ENCODE data around the gene POLDIP3.
"Not testable (repeated sequence)": the region's sequence is repeated elsewhere in the genome, so short reads cannot be mapped to it uniquely, and the experiment has no call there.

The POLDIP3 gene

DNA sequence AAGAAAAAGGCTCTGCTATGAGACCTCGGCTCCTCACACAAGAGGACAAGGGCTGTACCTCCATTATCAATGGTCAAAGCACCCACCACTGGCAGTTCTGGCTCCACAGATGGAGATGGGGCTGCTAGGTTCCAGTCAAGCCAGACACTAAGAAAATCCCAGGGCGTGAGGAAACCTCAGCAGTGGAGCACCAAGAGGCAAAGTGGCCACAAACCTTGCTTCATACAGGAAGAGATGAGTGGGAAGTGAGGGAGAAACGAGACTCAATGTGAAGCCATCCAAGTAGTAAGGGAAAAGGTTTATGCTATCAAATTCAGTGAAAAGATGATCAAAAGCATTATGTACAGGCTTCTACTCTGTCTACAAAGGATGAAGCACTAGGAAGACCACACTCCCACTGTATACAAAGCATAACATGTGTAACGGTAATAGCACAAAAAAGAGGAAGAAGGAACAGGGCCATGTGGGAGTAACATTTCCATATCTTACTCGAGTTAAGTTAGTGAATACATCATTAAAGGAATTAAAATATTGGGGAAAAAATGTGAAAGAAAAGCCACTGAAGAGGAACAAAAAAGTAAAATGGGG lies 27.0 kb downstream of the POLDIP3 start:
- no peak for DNase-seq (ENCODE audit: low read depth in 1 of 2, low spot score in 1 of 2)

DNA sequence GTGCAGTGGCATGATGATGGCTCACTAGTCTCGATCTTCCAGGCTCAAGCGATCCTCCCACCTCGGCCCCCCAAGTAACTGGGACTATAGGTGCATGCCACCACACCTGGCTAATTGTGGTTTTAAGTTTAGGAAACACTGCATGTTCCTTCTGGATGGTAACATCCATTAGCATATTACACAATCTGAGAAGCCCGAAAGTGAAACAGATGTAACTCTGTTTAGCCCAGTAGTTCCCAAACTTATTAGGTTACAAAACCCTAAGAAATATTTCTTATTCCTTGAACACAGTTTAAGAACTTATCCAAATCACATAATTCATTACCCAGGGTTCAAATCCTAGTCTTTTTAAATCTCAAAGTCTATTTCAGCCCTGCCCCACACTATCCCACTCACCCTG lies 28.3 kb downstream of the POLDIP3 start:
- DNase-seq (ENCODE audit: low read depth in 1 of 2, low spot score in 1 of 2) = no peak

DNA sequence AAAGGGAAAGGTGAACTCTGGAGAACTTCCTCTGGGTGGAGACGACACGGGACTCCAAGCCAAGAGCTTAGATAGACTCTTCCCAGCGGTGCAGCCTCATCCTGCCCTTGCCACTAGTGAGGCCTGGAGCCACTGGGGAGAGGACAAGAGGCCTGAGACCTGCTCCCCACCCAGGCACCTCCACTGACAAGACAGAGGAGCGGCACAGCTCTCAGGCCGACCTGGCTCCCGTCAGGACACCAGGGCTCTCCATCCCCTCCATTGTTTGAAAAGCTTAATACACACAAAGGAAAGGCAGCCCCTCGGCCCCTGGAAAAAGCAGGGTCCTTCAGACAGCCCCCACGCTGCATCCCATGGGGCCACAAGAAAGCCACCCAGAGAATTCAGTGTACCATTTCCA lies 29.6 kb downstream of the POLDIP3 start:
- no peak for DNase-seq (ENCODE audit: low read depth in 1 of 2, low spot score in 1 of 2)

DNA sequence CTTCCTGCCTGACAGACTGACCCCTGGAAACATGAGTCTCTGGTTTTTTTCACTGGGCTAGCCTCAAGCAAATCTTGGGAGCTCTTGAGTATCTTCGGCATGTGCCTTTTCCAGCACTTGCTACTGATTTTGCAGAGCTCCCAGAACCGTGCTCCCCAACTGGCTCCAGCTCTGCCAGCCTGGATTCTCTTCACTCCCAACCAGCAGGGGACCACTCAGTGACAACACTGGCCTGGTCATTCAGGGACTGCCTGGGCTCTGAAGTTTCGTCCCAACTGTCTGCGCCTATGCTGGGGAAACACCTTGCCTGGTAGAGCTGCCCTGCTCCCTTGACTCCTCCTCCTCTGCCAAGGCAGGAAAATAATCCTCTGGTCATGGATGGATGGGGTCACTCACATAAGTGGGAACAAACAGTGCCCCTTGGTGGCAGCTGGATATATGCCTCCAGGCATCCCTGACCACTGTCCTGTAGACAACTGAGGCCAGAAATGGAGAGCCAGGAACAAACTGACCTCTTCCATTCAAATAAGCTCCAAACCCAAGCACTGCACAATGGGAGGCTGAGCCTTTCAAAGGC lies 30.2 kb downstream of the POLDIP3 start:
- no peak for DNase-seq (ENCODE audit: low read depth in 1 of 2, low spot score in 1 of 2)

DNA sequence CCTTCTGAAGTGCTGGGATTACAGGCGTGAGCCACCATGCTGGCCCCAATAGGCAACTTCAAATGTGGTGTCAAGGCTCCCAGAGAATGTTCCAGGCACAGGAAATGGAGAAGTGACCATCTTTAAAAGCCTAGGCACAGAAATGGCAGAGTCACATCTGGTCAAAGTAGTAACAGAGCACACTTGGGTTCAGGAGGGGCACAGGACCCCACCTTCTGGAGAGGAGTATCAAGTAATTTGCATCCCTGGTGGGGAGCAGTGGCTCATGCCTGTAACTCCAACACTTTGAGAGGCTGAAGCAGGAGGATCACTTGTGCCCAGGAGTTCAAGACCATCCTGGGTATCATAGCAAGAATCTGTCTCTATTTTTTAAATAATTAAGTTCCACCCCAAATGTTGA lies 31.7 kb downstream of the POLDIP3 start:
- no peak for DNase-seq (ENCODE audit: low read depth in 1 of 2, low spot score in 1 of 2)

DNA sequence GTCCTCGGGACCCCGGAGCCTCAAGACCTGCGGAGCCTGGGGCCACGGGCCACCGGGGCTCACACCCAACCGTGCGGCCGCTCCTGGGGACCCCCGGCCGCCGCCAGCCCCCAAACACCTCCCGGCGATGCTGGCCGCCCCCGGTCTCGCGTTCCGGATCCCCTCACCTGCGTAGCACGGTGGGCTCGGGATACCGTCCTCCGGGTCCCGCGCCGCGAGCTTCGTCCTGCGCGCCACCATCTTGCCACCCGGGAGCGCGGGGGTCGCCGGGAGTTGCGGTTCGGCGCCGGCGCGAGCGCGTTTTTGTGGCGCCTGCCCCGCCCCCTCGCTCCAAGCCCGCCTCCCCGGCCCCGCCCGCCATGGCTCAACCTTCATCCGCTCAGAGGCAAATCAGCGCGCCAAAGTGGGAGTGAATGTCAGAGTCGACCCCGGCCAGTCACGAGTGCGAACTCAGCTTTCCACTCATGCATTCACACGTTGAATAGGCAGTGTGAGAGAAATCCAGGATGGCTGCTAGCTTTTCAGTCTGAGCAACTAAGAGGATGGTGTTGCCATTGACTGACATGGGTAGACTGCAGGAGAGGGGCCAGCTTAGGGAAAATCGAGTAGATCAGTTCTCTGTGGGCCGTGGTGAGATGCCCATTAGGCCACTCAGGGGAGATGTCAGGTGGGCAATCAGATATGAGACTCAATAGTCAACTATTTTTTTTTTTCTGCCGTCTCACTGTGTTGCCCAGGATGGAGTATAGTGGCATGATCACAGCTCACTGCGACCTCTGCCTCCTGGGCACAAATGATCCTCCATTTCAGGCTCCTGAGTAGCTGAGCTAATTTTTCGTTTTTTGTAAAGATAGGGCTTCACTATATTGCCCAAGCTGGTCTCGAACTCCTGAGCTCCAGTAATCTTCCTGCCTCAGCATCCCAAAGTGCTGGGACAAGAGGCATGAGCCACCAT lies 32.6 kb downstream of the POLDIP3 start:
- DNase-seq (ENCODE audit: low read depth in 1 of 2, low spot score in 1 of 2) = peak; percentile 77 to 81

DNA sequence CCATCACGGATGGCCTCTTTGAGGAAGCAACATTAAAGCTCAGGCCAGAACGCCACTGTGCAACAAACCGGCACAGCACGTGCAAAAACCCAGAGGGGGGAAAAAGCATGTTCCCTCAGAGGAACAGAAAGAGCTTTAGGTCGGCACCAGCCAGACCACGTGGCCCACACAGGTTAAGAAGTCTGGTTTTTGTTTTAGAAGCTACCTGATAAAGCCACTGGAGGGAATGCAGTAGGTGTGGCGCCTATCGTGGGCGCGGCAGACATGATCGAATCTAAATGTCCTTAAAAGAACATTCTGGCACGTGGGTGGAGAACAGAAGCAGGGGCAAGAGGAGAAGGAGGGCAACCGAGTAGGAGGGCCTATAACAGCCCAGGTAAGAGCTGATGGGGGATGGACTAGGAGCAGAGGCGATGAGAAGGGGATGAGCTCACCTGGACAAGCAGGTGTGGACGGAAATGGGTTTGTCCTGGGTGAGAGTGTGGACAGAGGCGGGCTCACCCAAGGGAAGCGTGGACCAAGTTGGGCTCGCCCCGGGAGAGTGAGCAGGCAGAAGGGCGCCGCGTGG lies 33.4 kb downstream of the POLDIP3 start:
- not testable (repeated sequence) for DNase-seq (ENCODE audit: low read depth in 1 of 2, low spot score in 1 of 2)

DNA sequence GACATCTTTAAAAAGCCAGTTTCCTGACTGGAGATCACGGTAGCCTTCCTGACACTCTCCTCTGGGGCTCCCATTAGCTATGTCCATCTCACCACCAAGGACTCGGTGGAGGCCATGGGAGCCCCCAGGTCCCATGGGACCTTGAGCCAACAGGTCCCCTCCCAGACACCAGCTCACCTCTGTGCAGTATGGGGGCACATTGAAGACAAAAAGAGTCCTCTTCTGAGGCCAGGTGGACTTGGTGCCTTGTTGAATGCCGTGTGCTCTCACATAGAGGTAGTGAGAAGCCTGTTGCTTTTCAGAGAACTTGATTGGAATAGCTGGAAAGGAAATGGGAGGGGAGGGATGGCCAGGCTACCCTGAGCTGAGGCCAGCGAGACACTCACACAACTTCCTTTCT lies 34.6 kb downstream of the POLDIP3 start:
- not testable (repeated sequence) for DNase-seq (ENCODE audit: low read depth in 1 of 2, low spot score in 1 of 2)

DNA sequence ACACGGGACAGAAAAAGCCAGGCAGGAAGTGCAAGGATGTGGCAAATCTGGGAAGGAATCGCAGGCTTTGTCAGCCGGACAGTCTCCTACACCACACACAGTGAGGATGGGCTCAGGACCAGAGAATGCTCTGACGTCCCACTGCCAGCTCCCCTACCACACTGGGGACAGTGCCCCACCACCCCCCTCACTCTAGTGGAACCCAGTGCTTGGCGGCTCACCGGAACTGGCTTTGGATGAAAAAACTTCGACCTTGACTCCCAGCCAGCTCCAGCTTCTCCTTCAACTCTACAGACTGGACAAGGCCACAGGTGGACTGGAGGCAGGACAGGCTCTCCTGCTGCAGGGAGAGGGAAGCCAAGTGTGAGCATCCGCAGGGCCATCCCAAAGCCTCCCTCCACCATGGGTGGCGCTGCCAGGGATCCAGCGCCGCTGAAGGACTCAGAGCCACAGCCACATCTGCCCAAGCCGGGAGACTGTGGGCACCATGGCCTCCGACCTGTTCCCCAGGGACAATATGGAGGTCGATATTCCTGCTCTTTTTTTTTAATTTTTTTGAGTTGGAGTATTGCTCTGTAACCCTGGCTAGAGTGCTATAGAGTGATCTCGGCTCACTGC lies 37.0 kb downstream of the POLDIP3 start:
- no peak for DNase-seq (ENCODE audit: low read depth in 1 of 2, low spot score in 1 of 2)

DNA sequence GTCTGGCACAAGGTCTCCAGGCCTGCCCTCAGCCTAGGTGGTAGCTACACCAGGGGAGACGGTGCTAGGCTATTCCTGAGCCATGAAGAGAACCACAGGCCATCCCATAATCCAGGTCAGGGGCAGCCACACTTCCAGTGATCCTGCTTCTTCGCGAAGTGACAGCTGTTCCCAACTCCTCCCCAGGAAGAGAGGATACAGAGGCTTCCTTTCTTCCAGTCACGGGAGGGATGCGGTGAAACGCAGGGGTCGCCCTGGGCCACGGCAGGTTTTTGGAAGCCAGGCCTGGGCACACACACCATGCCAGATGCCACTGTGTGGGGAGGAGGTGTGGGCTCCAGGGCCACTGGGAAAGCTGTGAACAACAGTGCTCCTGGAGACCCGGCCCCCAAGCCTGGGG lies 37.5 kb downstream of the POLDIP3 start:
- DNase-seq (ENCODE audit: low read depth in 1 of 2, low spot score in 1 of 2) = not testable (repeated sequence)

DNA sequence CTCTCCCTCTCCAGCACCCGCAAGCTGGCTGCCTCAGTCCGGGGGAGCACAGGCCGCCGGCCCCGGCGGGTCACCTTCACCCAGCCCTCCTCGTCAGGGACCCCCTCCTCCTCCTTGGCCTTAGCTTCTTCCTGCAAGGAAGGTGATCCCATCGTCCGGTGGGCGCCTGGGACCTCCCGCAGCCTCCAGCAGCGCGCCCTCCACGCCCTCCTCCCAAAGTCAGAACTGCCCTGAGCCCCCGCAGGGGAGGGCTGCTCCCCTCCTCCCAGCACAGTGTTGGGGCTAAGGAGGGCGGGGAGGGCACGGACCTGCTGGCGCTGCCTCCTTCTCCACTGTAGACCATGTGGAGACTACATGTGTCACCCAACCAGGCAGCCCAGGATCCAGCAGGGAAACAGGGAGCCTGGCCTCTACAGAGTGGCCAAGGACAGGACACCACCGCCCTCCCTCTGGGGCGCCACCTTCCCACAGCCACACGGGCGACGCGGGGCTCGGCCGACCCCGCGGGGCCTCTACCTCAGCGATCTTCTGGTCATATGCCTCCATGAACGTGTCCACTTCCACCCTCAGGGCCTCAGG lies 38.6 kb downstream of the POLDIP3 start:
- DNase-seq (ENCODE audit: low read depth in 1 of 2, low spot score in 1 of 2) = not testable (repeated sequence)

DNA sequence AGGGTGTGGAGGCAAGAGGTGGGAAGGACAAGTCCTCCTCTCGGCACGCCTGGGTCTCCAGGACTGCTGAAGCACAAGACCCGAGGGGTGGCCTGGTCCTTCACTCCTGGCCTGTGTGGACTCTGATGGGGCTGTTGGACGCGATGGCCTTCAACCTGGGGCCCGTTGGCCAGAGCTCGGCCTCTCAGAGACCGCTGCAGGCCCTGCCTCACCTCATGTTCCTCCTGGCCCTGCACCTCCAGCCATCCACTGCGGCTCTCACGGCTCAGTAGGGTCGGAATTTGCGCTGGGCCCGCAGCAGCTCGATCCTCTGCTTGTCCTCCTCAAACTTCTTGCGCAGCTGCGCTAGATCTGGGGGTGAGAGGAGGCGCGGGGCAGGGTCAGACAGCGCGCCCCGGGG lies 40.2 kb downstream of the POLDIP3 start:
- DNase-seq (ENCODE audit: low read depth in 1 of 2, low spot score in 1 of 2) = not testable (repeated sequence)

DNA sequence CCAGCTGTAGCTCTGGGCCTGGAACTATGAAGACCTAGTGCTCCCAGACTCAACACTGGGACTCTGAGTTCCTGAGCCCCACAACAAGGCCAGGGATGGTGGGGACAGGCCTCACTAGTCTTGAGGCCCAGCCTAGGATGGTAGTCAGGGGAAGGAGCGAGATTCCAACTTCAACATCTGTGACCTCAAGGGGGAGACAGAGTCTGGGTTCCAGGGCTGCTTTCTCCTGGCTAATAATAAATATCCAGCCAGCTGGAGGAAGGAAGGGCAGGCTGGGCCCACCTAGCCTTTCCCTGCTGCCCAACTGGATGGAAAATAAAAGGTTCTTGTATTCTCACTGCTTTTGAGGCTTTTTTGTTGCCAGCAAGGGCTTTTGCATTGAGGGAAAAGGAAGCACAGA lies 40.6 kb downstream of the POLDIP3 start:
- not testable (repeated sequence) for DNase-seq (ENCODE audit: low read depth in 1 of 2, low spot score in 1 of 2)

DNA sequence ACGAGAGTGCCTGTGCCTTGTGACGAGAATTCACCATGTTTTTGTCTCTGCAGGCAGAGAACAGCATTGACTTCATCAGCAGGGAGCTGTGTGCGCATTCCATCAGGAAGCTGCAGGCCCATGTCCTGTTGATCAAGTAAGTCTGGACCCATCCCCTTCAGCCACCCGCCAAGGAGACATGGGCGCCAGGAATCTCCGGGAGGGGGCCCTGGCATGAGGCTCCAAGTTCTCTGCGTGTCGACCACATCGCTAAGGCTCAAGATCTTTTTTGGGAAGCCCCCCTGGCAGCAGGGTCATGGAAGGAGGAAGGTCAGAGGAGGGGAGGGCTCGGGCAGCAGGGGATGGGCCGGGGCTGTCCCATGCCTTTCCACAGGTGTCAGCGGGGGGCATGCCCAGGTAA lies 43.6 kb downstream of the POLDIP3 start:
- DNase-seq (ENCODE audit: low read depth in 1 of 2, low spot score in 1 of 2) = not testable (repeated sequence)

DNA sequence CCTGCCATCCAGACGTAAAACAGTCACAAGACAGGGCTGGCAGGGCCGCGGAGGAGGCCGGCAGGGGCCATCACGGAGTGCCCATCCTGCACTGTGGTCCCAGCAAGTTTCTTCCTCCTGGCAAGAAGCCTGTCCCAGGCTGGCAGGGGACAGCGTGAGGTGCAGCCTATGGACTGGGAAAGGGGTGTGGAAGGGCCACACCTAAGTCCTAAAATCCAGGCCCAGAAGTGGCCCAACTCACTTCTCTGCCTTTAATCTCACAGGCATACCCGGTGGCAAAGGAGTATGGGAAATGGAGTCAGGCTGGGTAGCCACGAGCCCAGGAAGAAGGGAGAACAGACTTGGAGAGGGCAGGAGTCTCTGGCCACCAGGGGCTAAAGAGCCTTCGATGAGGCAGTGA lies 44.1 kb downstream of the POLDIP3 start:
- DNase-seq (ENCODE audit: low read depth in 1 of 2, low spot score in 1 of 2) = not testable (repeated sequence)

DNA sequence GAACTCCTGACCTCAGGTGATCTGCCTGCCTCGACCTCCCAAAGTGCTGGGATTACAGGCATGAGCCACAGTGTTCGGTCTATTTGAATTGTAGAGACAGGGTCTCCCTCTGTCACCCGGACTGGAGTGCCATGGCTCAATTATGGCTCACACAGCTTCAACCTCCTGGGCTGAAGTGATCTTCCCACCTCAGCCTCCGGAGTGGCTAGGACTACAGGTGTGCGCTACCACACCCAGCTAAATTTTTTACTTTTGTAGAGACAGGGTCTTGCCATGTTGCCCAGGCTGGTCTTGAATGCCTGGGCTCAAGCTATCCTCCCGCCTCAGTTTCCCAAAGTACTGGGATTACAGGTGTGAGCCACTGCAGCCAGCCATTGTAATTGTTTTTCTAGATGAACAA lies 46.7 kb downstream of the POLDIP3 start:
- DNase-seq (ENCODE audit: low read depth in 1 of 2, low spot score in 1 of 2) = not testable (repeated sequence)

DNA sequence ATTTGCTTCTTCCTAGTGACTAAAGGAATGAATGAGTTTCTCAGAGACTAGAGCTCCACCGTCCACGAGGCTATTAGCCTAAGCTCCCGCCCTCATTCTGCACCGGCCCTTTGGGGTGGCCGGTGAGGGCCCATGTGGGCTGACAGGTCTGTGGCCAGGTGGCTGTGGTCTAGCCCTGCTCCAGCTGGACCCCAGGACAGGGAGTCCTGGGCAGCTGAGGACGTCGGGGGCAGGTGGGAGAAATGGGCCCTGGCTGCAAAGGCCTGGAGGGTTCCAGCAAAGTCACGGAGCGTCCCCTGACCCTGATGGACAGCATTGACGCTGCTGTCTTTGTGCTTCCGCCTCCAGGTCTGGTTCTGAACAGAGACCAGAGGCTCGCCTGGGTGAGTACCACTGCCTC lies 48.7 kb downstream of the POLDIP3 start:
- no peak for DNase-seq (ENCODE audit: low read depth in 1 of 2, low spot score in 1 of 2)

DNA sequence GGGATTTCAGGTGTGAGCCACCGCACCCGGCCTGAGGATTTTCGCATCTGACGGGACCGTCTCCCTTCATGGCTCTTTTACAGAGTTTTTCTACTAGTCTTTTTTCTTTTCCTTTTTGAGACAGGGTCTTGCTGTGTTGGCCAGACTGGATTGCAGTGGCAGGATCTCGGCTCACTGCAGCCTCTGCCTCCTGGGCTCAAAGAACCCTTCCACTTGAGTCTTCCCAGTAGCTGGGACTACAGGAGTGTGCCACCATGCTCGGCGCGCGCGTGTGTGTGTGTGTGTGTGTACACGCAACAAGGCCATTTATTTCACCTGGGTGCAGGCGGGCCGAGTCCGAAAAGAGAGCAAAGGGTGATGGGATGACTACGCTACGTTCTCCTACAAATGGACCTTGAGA lies 50.0 kb downstream of the POLDIP3 start:
- DNase-seq (ENCODE audit: low read depth in 1 of 2, low spot score in 1 of 2) = no peak

DNA sequence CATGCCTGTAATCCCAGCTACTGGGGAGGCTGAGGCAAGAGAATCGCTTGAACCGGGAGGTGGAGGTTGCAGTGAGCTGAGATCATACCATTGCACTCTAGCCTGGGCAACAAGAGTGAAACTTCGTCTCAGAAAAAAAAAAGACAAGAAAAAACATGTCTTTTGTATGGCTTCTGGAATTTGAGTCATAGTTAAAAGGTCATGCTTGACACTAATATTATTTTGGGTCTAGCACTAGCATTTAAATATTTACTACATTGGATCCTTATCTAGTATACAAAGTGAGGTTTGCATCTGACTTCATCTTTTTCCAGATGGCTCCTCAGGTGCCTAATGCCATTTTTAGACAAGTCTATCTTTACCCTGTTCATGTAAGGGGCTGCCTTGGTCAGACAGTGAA lies 50.7 kb downstream of the POLDIP3 start:
- DNase-seq (ENCODE audit: low read depth in 1 of 2, low spot score in 1 of 2) = not testable (repeated sequence)

DNA sequence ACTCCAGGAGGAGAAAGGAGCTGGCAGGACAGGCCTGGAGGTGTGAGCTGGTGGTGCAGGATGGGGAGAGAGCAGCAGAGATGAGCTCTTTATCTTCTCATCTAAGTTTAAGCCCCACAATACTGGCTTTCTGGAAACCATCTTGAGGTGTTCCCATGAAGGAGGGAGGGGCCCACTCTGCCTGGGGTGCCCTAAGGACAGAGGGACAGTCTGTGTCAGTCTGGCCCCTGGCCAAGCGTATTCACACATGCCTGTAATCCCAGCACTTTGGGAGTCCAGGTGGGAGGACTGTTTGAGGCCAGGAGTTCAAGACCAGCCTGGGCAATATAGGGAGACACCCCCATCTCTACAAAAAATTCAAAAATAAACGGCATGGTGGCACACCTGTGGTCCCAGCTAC lies 52.0 kb downstream of the POLDIP3 start:
- no peak for DNase-seq (ENCODE audit: low read depth in 1 of 2, low spot score in 1 of 2)

DNA sequence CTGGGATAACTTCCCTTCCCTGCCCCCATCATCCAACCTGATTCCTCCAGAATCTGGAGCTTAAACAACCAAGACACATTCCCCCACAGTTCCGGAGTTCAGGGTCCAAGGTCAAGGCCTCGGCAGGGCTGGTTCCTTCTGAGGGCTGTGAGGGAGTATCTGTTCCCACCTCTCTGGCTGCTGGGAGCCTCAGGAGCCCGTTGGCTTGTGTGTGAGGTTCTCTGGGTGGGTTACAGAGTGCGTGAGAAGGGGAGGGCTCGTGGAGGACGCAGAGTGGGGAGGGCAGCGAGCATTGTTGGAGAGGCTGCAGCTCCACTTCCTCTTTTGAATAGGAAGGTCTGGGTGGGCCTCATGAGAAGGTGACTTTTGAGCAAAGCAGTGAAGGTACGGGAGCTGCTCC lies 52.4 kb downstream of the POLDIP3 start:
- no peak for DNase-seq (ENCODE audit: low read depth in 1 of 2, low spot score in 1 of 2)
